22Rv1 (cell line): Measurements from ENCODE around the gene ESYT1.
A peak's percentile ranks its signal among the peaks of the same experiment; 100 is the strongest.

Experiments
- H3K27ac ChIP-seq: fragments of 450-650 bp; 2 replicates; pipeline ENCODE4 v1.5.1; 2017
- CTCF ChIP-seq: fragments of 450-650 bp; IDR thresholded peaks from 2 replicates; pipeline ENCODE4 v1.5.1; 2017; ENCODE audit warnings: mild to moderate bottlenecking
- ZFX ChIP-seq: fragments of 450-650 bp; IDR thresholded peaks from 2 replicates; pipeline ENCODE4 v1.6.1; 2017; ENCODE audit warnings: antibody characterized with exemption, borderline replicate concordance

The ESYT1 gene

GRCh38 chr12:56153678-56154065 lies 25.6 kb downstream of the ESYT1 start:
- TF ChIP-seq CTCF (no peak), ZFX (no peak)
- H3K27ac ChIP-seq, result peak overlapping the region; percentile 99; the same call in 1 of the 2 replicates

- TF ChIP-seq CTCF (no peak), ZFX (no peak)
- peak overlapping the region; percentile 99; the same call in 1 of the 2 replicates for H3K27ac ChIP-seq
Observed at GRCh38 chr12:56154246-56154771, 26.2 kb downstream of the ESYT1 start.

- TF ChIP-seq ZFX, result no peak
- no peak for TF ChIP-seq CTCF
- peak overlapping the region; percentile 99; the same call in 1 of the 2 replicates for H3K27ac ChIP-seq
Observed at GRCh38 chr12:56154818-56155217, 26.8 kb downstream of the ESYT1 start.

- H3K27ac ChIP-seq, result peak overlapping the region; percentile 99
- TF ChIP-seq ZFX, result no peak
- TF ChIP-seq CTCF, result no peak
Observed at GRCh38 chr12:56155256-56155845, 27.3 kb downstream of the ESYT1 start.

GRCh38 chr12:56156464-56157200 lies 28.6 kb downstream of the ESYT1 start:
- 0 out of 2 replicates have a peak overlapping the region, but pooled peaks have one; percentile 99 for H3K27ac ChIP-seq

- no peak for TF ChIP-seq CTCF
- TF ChIP-seq ZFX, result no peak
- H3K27ac ChIP-seq, result peak overlapping the region; percentile 90
Observed at GRCh38 chr12:56157201-56158028, 29.3 kb downstream of the ESYT1 start.

GRCh38 chr12:56158029-56158925 lies 30.2 kb downstream of the ESYT1 start, which contains the start of gene MYL6:
Gene MYL6, plus strand, starts transcription at chr12:56158359. Its CDS starts 43 bp downstream, at chr12:56158402.
- peak within 1 kb of the TSS; percentile 90 for H3K27ac ChIP-seq
- TF ChIP-seq ZFX, result no peak
- TF ChIP-seq CTCF, result peak; percentile 31
